GM19043 (cell line): ENCODE data around the gene SIK3.
A peak's percentile ranks its signal among the peaks of the same experiment; 100 is the strongest.

Experiments used
- ATAC-seq: cut with Tn5 transposase; IDR thresholded peaks from one replicate; pipeline ENCODE4 v1.9.1; 2021; ENCODE audit warnings: low read depth; ENCODE audit not compliant: unreplicated experiment

The SIK3 gene

GRCh38 chr11:116875194-116875593 is 223.0 kb downstream of the SIK3 start:
- no peak for ATAC-seq

- ATAC-seq, result no peak
Measured at GRCh38 chr11:116874251-116874650, 224.0 kb downstream of the SIK3 start.

DNA sequence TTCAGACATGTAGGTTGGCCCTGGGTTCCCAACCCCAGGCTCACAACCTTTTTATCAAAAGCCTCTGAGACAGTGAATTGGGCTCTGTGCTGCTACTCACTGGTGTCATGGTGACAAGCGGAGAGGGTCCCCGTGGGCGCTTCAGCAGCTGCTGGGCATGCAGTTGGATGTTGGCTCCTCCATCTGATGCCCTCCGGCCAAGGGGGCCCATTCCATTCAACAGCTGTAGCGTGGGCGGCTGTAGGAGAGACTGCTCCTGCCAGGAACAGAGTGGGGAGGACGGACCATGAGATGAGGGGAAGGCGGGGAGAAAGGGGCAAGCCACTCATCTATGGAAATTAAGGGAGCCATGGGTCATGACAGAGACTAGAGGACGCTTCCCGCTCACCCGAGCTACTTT is 224.8 kb downstream of the SIK3 start:
- ATAC-seq, result no peak

DNA sequence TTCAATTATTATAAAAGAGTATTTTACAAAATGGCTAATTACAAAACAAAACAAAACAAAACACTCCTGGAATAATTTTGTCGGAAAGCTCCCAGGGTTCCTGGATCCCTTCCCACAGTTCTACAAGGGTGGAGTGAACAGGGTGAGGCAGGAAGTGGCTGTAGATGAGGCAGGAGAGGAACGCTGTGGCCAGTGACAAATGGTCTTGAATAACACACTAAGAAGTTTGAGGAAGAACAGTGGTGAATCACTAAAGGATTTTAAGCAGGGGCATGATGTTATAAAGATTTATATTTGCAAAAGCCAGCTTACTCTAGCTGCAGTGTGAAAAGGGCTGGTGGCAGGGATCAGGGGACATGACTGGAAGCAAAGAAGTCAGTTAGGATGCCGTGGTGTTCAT is 227.0 kb downstream of the SIK3 start:
- ATAC-seq, result no peak

- ATAC-seq, result no peak
Measured at GRCh38 chr11:116870054-116870453, 228.2 kb downstream of the SIK3 start.

DNA sequence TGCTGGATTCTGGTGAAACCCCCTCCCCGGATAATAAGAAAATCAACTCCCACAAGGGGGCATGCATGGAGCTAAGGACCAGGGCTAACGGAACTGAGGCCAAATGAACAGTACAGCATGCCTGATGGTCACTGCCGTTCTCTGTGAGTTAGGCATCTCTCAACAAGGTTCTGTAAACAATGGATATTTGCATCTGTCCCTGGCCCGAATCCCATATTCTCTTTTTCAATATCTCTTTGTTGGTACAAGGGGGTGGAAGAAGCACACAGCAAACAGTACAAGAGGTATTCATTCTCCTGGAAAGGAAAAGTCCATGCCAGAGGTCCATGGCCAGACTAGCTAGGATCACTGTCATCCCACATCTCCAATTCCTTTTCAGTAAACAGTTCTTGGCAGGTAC is 228.6 kb downstream of the SIK3 start:
- ATAC-seq, result no peak

DNA sequence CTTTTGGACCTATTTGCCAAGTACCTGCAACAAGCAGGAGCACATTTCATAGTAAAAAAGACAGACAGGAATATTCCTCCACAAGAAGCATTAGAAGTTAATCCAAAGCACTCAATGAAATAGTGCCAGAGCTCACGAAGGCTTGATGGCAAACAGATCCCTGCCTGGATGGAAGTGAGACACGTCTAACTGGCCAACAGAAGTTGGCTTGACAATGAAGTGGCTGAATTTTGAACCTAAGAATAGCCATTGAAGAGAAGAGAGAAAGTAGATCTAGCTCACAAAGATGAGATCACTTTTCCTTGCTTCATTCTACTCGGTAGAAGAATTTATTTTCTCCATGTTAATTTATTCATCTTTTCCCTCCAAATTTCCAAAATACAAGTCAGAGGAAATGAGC is 230.2 kb downstream of the SIK3 start:
- no peak for ATAC-seq

DNA sequence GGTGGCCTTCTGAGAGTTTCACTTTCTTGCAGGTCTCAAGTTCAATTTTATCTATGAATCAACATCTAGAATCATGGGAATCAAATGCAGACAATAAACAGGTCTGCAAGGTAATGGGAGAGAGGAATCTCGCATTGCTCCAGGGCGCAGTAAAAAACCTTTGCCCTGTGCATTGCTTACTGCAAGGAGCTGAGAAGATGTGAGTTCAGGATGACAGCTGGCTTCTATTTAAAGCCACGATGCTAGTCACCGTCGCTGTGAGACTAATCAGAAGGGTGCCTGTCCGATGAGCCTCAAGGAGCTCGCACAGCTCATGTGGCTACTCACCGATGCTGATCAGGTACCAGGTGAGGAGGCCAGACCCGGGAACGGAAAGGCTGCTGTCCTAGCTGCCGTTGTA is 230.6 kb downstream of the SIK3 start:
- no peak for ATAC-seq

- ATAC-seq, result no peak
Measured at GRCh38 chr11:116866804-116867455, 231.3 kb downstream of the SIK3 start.

- no peak for ATAC-seq
Measured at GRCh38 chr11:116865696-116866095, 232.5 kb downstream of the SIK3 start.

- ATAC-seq, result no peak
Measured at GRCh38 chr11:116864531-116864930, 233.7 kb downstream of the SIK3 start.

DNA sequence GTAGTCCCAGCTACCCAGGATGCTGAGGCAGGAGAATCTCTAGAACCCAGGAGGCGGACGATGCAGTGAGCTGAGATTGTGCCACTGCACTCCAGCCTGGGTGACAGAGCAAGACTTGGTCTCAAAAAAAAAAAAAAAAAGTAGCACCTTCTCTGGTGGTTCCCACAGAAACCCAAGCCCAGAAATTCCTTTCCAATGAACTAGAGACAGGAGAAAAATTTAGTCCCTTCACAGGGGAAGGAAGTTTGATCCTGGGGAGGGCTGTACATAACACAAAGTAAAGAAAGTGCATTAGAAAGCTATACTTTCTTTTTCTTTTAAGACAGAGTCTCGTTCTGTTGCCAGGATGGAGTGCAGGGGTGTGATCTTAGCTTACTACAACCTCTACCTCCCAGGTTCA is 235.3 kb downstream of the SIK3 start:
- ATAC-seq, result no peak

DNA sequence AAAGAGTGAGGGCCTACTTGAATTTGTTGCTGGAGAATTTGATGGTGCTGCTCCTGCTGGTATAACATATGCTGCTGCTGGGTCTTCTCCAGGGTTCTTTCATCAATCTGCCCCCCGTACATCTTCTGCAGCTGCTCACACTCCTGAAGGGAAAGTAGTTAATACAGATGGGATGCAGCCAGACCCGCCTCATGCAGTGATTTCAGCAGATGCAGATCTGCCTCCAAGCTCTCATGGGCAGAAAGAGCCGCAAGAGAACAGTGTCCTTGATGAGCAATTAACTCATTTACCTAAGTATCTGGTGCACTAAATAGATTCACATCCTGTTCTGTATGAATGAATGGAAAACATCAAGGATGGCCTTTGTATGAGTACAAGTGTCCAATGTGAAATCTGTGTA is 236.0 kb downstream of the SIK3 start:
- no peak for ATAC-seq

DNA sequence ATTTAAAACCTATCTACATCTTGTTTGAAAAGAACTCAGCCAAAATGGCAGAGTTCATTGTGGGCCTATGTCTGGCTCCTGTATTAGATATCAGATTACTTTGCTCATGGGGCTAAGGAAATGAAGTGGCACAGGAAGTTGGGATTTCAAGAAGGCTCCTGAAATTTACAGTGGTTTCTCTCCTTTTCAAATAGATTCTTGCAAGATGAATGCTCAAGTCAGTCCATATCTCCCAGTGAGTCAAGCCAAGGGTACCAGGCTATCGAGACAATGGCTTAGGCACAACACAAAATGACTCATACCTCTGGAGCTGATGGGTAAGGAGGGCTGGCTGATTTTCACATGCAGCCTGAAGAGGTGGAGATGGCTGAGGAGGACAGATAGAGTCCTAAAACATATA is 236.7 kb downstream of the SIK3 start:
- ATAC-seq, result no peak

DNA sequence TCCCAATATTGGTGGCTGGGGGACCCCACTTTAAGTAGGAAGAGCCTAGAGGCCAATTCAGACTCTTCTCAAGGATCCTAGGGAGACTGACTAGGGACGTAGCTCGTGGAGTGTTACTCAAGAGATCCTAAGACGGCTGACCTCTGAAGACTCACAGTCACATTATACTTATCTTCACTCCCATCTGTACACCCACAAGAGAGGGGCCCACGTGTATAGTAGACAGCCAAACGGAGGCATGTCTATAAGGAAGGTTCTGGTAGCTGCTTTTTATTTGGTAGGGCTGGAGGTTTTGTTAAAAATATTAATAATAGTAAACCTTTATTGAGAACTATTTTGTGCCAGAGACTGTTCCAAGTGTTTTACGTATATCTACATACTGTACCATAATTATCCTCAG is 237.9 kb downstream of the SIK3 start:
- no peak for ATAC-seq

DNA sequence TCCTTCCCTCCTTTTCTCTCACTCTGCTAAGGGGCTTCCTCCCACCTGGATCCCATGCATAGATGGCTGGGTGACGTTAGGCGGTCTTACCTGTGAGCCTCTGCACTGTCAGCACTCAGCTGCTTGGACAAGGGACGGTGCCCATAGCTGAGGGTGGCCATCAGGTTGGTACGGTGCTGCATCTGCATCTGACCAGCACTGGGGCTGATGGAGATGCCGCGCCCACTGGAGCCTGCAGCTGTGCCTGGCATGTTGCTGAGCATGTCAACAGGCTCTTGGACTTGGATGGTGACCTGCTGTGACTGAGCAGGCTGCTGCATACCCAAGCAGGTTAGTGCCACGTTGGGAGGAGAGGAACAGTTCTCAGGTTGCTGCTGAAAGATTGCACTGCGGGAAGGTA is 239.1 kb downstream of the SIK3 start:
- ATAC-seq, result no peak

DNA sequence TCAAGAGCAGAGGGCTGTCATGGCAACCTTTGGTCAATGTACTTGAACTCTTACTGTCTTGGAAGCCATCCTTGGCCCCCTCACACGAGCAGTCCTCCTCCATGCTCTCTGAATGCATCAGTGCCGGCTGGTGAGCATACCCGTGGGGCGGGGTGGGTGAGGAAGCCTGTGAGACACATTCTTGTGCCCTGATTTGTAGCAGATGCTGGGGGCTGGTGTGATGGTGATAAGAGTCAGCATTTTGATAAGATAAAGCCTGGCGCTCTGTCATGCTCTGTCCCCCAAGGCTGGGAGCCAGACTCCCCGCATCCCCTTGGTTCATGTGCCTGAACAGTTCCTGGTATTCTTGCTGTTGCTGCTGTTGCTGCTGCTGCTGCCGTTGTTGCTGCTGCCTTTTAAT is 240.3 kb downstream of the SIK3 start:
- no peak for ATAC-seq

DNA sequence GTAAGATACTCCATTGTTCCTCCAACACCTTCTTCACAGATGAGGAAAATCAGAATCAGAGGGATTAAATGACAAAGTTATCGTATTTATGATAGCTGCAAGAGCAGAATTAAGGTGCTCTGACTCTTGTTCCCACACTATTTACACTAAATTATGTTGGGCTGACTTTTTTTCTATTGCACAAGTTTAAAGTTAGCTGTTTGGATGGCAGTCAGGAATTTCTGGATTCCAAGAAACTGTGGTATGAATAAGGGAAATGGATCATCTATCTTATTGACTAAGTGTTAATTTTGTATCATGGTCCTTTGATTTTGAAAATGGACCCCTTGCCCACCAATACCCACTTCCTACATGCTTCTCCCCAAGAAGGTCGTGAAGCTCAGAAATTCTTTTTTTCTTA is 240.9 kb downstream of the SIK3 start:
- no peak for ATAC-seq

- ATAC-seq, result no peak
Measured at GRCh38 chr11:116856423-116856822, 241.8 kb downstream of the SIK3 start.

GRCh38 chr11:116855413-116855812 is 242.8 kb downstream of the SIK3 start:
- ATAC-seq, result no peak

DNA sequence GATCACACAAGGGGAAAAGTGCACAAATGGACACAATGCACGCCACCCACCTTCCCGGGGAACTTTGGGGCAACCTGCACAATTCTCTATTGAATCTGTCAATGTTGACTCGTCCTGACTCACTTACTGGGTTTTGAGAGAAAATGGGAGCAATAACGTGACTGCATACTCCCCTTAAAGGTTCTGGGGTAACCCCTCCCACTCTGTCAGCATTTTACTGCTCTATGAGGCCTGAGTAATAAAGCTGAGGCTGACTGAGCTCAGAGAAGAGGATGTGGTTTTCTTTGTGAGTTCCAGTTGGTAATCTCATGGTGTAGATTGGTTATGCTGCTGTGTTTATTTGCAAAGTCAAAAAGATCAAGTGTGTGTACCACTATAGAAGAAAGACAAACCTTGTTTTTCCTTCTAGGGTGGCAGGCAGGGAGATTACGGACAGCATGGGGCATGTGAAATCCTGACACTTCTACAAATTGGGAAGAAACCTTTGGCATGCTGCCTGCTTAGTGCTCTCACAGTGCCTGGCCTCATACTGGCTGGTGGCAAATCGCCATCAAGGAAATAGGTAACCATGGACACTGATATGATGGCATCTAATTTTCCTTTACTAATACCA is 244.7 kb downstream of the SIK3 start:
- ATAC-seq, result peak; percentile 94

- peak; percentile 39 for ATAC-seq
Measured at GRCh38 chr11:116852261-116853031, 245.8 kb downstream of the SIK3 start.
